OCI-LY7 (cell line): ENCODE results near the gene SLC15A2. TPM values are rescaled to one million over a fixed set of nuclear protein-coding genes. Genes with fewer than 3 reads are reported as not detected.

Source experiments
- BruUV-seq: library from RNA; stranded (reverse); fragments of 400-500 nt; replicated peaks from 2 replicates; lab custom pipeline; 2021; lab: Mats Ljungman, UMichigan
- CTCF ChIA-PET: fragments of 300-600 bp; sonication (Branson Sonifier 250); formaldehyde crosslinking; loops from one replicate; lab custom pipeline; 2022; ENCODE audit warnings: antibody characterized with exemption; ENCODE audit not compliant: unreplicated experiment; lab: Charles Lee
- POLR2A ChIA-PET: fragments of 300-600 bp; sonication (Branson Sonifier 250); formaldehyde crosslinking; loops from one replicate; lab custom pipeline; 2022; ENCODE audit warnings: antibody characterized with exemption; lab: Charles Lee
- DNase-seq: peaks from one replicate; pipeline ENCODE4 v3.0.0-alpha.2; 2015; ENCODE audit warnings: low spot score
- H2AFZ ChIP-seq: fragments of 200-600 bp; sonication (generic), shearing (Covaris generic); 2 replicates; pipeline ENCODE4 v1.6.1; 2014; ENCODE audit warnings: mild to moderate bottlenecking, antibody characterized with exemption, low read length, moderate library complexity
- H3K27ac ChIP-seq: fragments of 200-600 bp; sonication (generic); 2 replicates; pipeline ENCODE4 v1.5.1; 2014; ENCODE audit warnings: mixed run types, low read depth, mild to moderate bottlenecking, moderate library complexity, low read length, inconsistent platforms; ENCODE audit not compliant: poor library complexity, severe bottlenecking
- H3K36me3 ChIP-seq: fragments of 200-600 bp; sonication (generic); 2 replicates; pipeline ENCODE4 v1.6.1; 2014; ENCODE audit warnings: mild to moderate bottlenecking, antibody characterized with exemption, low read length, moderate library complexity, mixed read lengths; ENCODE audit not compliant: insufficient read depth
- H3K4me1 ChIP-seq: fragments of 200-600 bp; sonication (generic); 2 replicates; pipeline ENCODE4 v1.5.1; 2014; ENCODE audit warnings: mild to moderate bottlenecking, low read length; ENCODE audit not compliant: insufficient read depth, poor library complexity, severe bottlenecking
- H3K4me2 ChIP-seq: fragments of 200-600 bp; sonication (generic); 2 replicates; pipeline ENCODE4 v1.6.1; 2014; ENCODE audit warnings: mild to moderate bottlenecking, low read length
- H3K4me3 ChIP-seq: fragments of 200-600 bp; sonication (generic); 2 replicates; pipeline ENCODE4 v1.5.1; 2014; ENCODE audit warnings: mild to moderate bottlenecking, low read depth, low read length; ENCODE audit not compliant: poor library complexity, severe bottlenecking
- H3K79me2 ChIP-seq: fragments of 200-600 bp; sonication (generic); 2 replicates; pipeline ENCODE4 v1.6.1; 2016; ENCODE audit warnings: low read depth, mild to moderate bottlenecking, low read length, moderate library complexity, mixed read lengths; ENCODE audit not compliant: insufficient read depth
- H3K9me2 ChIP-seq: fragments of 200-600 bp; sonication (generic); 2 replicates; pipeline ENCODE4 v1.6.1; 2016; ENCODE audit warnings: mild to moderate bottlenecking, low read length, mixed read lengths; ENCODE audit not compliant: insufficient read depth
- H3K9me3 ChIP-seq: fragments of 200-600 bp; sonication (generic); 2 replicates; pipeline ENCODE4 v1.6.1; 2014; ENCODE audit warnings: mild to moderate bottlenecking, mixed run types, low read length, mixed read lengths
- H4K20me1 ChIP-seq: fragments of 200-600 bp; sonication (generic); 2 replicates; pipeline ENCODE4 v1.6.1; 2014; ENCODE audit warnings: mild to moderate bottlenecking, antibody characterized with exemption, low read length, moderate library complexity, mixed read lengths; ENCODE audit not compliant: insufficient read depth
- EZH2phosphoT487 ChIP-seq: fragments of 200-600 bp; sonication (generic); IDR thresholded peaks from 2 replicates; pipeline ENCODE4 v1.6.1; 2018; ENCODE audit warnings: low read depth, borderline replicate concordance, mild to moderate bottlenecking, mixed run types, antibody characterized with exemption, low read length, moderate library complexity, mixed read lengths
- intact Hi-C: fragments of 100-400 bp; cut with micrococcal nuclease; formaldehyde crosslinking; loops from one replicate; pipeline ENCODE4 v1.10.0; 2022; ENCODE audit not compliant: unreplicated experiment
- total RNA-seq, 2 experiments: library from RNA; depleted of rRNA in 1 of 2; stranded (reverse); fragments of >200 nt in 1 of 2; shearing (Covaris generic) in 1 of 2; gene quantifications; 2 replicates each; pipeline ENCODE4 v1.2.3, GENCODE V29; 2014 to 2022
- TF ChIP-seq, protein P1 (sequence below): fragments of 200-600 bp; sonication (generic); conservative IDR thresholded peaks from 2 replicates; pipeline ENCODE4 v1.5.1; 2014; ENCODE audit warnings: mild to moderate bottlenecking, antibody characterized with exemption, low read length, moderate library complexity, mixed read lengths

SLC15A2 gene
- total RNA-seq, 2 experiments from 2014 or later = 14.0 to 25.3 TPM

DNA sequence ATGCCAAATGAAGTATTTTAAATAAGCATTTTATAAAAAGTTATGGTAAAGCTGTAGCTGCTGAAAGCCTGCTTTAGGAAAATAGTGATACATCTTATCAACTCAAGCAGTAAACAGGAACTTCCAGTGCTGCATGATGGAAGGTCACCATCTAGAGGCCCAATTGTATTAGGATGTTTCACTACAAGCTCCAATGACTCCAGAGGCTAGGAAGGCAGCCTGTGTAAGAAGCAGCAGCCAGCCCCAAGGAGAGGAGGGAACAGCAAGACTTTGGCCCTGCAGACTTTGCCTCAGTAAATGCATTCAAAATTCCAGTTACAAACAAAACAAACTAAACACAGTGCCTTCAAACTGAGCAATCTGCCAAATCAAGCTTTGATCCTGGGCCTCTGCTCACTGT, 95.7 kb downstream of the SLC15A2 start:
- H3K9me3 ChIP-seq = no peaks in the 10 kb centered on the region; the same call in 1 of the 2 replicates
- DNase-seq = peak; percentile 65
- POLR2A ChIA-PET = interaction anchor here (0.5 to 2.5 kb wide), 9 partner anchors 10 to 867 kb away, joined by 3 to 12 read pairs (median 4); no protein-coding TSS in a partner anchor
- no peaks in the 10 kb centered on the region for H3K9me2 ChIP-seq
- TF ChIP-seq, protein P1, sequence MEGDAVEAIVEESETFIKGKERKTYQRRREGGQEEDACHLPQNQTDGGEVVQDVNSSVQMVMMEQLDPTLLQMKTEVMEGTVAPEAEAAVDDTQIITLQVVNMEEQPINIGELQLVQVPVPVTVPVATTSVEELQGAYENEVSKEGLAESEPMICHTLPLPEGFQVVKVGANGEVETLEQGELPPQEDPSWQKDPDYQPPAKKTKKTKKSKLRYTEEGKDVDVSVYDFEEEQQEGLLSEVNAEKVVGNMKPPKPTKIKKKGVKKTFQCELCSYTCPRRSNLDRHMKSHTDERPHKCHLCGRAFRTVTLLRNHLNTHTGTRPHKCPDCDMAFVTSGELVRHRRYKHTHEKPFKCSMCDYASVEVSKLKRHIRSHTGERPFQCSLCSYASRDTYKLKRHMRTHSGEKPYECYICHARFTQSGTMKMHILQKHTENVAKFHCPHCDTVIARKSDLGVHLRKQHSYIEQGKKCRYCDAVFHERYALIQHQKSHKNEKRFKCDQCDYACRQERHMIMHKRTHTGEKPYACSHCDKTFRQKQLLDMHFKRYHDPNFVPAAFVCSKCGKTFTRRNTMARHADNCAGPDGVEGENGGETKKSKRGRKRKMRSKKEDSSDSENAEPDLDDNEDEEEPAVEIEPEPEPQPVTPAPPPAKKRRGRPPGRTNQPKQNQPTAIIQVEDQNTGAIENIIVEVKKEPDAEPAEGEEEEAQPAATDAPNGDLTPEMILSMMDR = peak; percentile 68
- no peak for TF ChIP-seq EZH2phosphoT487
- BruUV-seq = no TSS peak
- H3K4me1 ChIP-seq = peaks cover 72% of the 10 kb centered on the region
- peak overlapping the region; percentile 85 for H3K4me2 ChIP-seq
- H4K20me1 ChIP-seq = no peaks in the 10 kb centered on the region
- H3K36me3 ChIP-seq = peaks cover 17% of the 10 kb centered on the region
- intact Hi-C loops = loop anchor here (10.0 kb wide), 1 partner anchor 395 kb away; the partner anchor contains the start of genes FAM162A and MIX23
- H2AFZ ChIP-seq = peak overlapping the region; percentile 49
- H3K79me2 ChIP-seq = no peaks in the 10 kb centered on the region
- peak overlapping the region; percentile 15 for H3K27ac ChIP-seq
- CTCF ChIA-PET = interaction anchor here (0.8 to 1.1 kb wide), 2 partner anchors 102 to 443 kb away, joined by 3 read pairs; no protein-coding TSS in a partner anchor
- no peak overlapping the region for H3K4me3 ChIP-seq

DNA sequence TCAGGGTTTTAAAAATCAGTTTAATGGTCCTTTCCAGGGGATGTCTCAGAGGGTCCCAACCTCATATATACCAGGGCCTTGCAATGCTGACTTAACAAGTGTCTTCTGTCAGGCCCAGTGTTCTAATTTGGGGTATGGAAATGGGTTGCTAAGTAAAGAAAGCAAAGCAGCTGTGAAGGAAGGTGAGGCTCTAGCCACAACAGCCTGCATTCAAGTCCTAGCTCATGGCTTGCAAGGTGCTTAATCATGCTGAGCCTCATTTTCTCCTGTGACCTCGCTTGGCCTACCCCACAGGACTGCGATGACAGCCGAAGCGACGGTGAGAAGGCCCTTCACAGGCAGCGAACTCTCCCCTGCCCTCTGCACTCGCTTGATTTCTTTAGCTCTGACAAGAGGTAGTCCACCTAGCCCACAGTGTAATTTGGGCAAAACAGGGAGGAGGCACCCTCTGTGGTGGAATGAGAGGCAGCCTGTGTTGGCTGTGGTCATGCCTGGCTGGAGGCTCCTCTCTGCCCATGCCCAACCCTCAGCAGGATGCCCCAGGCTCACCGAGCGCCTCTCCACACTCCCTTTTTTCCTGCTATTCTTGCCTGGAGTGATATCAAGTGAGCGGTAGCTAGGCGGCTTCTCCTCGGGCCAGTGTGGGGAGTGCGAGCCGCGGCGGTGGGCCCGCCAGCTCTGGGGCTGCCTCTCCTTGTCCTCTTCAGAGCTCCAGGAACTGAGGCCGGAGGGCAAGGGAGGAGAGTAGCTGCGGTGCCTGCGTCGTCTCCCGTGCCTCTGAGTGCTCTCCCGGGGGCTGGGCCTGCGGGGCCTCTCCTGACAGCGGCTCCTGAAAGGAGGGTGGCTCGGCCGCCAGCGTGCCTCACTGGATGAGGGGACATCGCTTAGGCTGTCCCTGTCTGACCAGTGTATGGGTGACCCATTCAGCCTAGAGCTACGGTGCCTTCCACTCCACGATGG, 98.7 kb downstream of the SLC15A2 start:
- Histone ChIP-seq H3K4me3 (peak overlapping the region; percentile 42), H3K9me2 (no peaks in the 10 kb centered on the region), H3K27ac (peak overlapping the region; percentile 98), H3K36me3 (peaks cover 17% of the 10 kb centered on the region; the same call in 1 of the 2 replicates), H3K79me2 (no peaks in the 10 kb centered on the region), H3K9me3 (no peaks in the 10 kb centered on the region), H3K4me1 (peaks cover 96% of the 10 kb centered on the region), H3K4me2 (peak overlapping the region; percentile 85), H4K20me1 (no peaks in the 10 kb centered on the region), H2AFZ (no peak overlapping the region; the same call in 1 of the 2 replicates)
- peak; percentile 96 for DNase-seq
- TF ChIP-seq, protein P1 = no peak
- BruUV-seq = TSS peak; percentile 62
- ChIA-PET CTCF (interaction anchor here (0.6 to 1.0 kb wide), 3 partner anchors 8 to 74 kb away, joined by 3 to 9 read pairs (median 3); no protein-coding TSS in a partner anchor), POLR2A (interaction anchor here (0.6 to 3.1 kb wide), 12 partner anchors 9 to 197 kb away, joined by 3 to 13 read pairs (median 5); partner anchors contain the start of gene CD86)
- intact Hi-C loops = loop anchor here (10.0 kb wide), 1 partner anchor 392 kb away; the partner anchor contains the start of genes FAM162A and MIX23

Other genes starting within 250 kb of the SLC15A2 start
- 124 and 167 TPM in 2 replicates for gene HCLS1, start 233.5 kb upstream of the SLC15A2 start, total RNA-seq (2014; rRNA removed; shearing (Covaris generic))
- 235 and 241 TPM in 2 replicates for gene HCLS1, start 233.5 kb upstream of the SLC15A2 start, total RNA-seq (2022)
- 11.5 and 15.4 TPM in 2 replicates for gene GOLGB1, start 144.7 kb upstream of the SLC15A2 start, total RNA-seq (2014; rRNA removed; shearing (Covaris generic))
- 30.3 and 32.1 TPM in 2 replicates for gene GOLGB1, start 144.7 kb upstream of the SLC15A2 start, total RNA-seq (2022)
- 77.5 and 108 TPM in 2 replicates for gene IQCB1, start 59.3 kb upstream of the SLC15A2 start, total RNA-seq (2014; rRNA removed; shearing (Covaris generic))
- gene IQCB1, start 59.3 kb upstream of the SLC15A2 start, total RNA-seq (2022) = 94.3 and 100 TPM in 2 replicates
- 66.3 and 78.1 TPM in 2 replicates for gene EAF2, start 59.2 kb upstream of the SLC15A2 start, total RNA-seq (2014; rRNA removed; shearing (Covaris generic))
- gene EAF2, start 59.2 kb upstream of the SLC15A2 start, total RNA-seq (2022) = 131 and 132 TPM in 2 replicates
- 1.1 and 2.4 TPM in 2 replicates for gene ILDR1, start 127.8 kb downstream of the SLC15A2 start, total RNA-seq (2014; rRNA removed; shearing (Covaris generic))
- 2.5 and 2.6 TPM in 2 replicates for gene ILDR1, start 127.8 kb downstream of the SLC15A2 start, total RNA-seq (2022)
- gene CD86, start 161.0 kb downstream of the SLC15A2 start, total RNA-seq (2014; rRNA removed; shearing (Covaris generic)) = 10.8 and 13.5 TPM in 2 replicates
- gene CD86, start 161.0 kb downstream of the SLC15A2 start, total RNA-seq (2022) = 18.9 and 22.2 TPM in 2 replicates